Stimulated activated CD8-positive, alpha-beta memory T cell treated with anti-CD3 and anti-CD28 coated beads, Interleukin-4, amount 100 ng/mL, for 1 hour (primary cell): ENCODE data around the gene PYROXD2.

Experiments
- DNase-seq, 2 donors: peaks; one replicate each; pipeline ENCODE4 v3.0.0-alpha.2; 2020; ENCODE audit warnings: low read depth in 2 of 2, low spot score in 1 of 2

PYROXD2 gene

GRCh38 chr10:98337484-98337883, 77.5 kb downstream of the PYROXD2 start:
- DNase-seq: no peak
